ENCODE data around the gene SIX2.
"Not testable (repeated sequence)": the region's sequence is repeated elsewhere in the genome, so short reads cannot be mapped to it uniquely, and the experiment has no call there.

DNA sequence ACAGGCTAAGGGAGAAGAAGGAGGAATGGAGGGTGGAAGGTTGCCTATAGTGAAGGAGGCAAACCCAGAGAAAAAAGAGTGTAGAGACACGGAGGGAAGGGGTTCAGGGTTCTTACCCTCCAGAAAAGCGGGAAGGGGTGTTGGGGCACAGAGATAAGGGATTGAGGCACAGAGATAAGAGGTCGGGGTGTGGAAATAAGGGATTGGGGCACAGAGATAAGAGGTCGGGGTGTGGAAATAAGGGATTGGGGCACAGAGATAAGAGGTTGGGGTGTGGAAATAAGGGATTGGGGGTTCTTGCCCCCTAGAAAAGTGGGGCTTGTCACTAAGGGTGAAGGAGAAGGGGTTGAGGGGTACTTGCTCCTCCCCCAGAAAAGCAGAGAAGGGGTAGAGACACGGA lies 29.6 kb upstream of the SIX2 start:
- not testable (repeated sequence) for TF ChIP-seq CTCF (conservative IDR thresholded peaks at IDR 0.05 in 1 of 2, IDR thresholded peaks at IDR 0.05 in 1 of 2; ENCODE audit: low read depth in 1 of 2, low read length in 2 of 2); EZH2 (IDR thresholded peaks at IDR 0.05; ENCODE audit: low read length, missing control alignments)
